ENCODE measurements around the gene CCDC27. TPM values are rescaled to one million over a fixed set of nuclear protein-coding genes. Genes with fewer than 3 reads are reported as not detected.

The CCDC27 gene
- total and polyA plus RNA-seq, 2 donors (not counting 1 experiment from before 2014, with no cell fraction given), result not detected

GRCh38 chr1:3721955-3722465, 30.2 kb upstream of the CCDC27 start:
- H3K9me3 ChIP-seq (ENCODE audit: control extremely low read depth in 1 of 3, control insufficient read depth in 2 of 3, insufficient read depth in 1 of 3, low read length in 2 of 3), result peaks cover 0 to 6% (median 0%) of the 10 kb centered on the region in 3 donors
- WGBS (ENCODE audit: insufficient coverage), result 76% methylated on average over 19 of the region's 20 CpGs
- CTCF ChIA-PET, result interaction anchor here (1.6 to 2.6 kb wide), 3 partner anchors 9 to 269 kb away, joined by 4 to 7 read pairs (median 5); no protein-coding TSS in a partner anchor
- no peaks in the 10 kb centered on the region for H3K27me3 Mint-ChIP-seq
- H3K4me1 ChIP-seq (ENCODE audit: control insufficient read depth in 2 of 2, insufficient read depth in 2 of 2, low read length in 2 of 2), result peaks cover 0 to 3% of the 10 kb centered on the region in 2 donors
- POLR2A ChIA-PET, result no interaction called here
- H3K36me3 ChIP-seq (replicated peaks in 1 of 2; ENCODE audit: control extremely low read depth in 1 of 2, control insufficient read depth in 1 of 2, extremely low read depth in 1 of 2, insufficient read depth in 2 of 2, low read length in 1 of 2), result no peaks in the 10 kb centered on the region
- H3K27ac ChIP-seq (ENCODE audit: low read length in 2 of 2), result no peak overlapping the region
- no peak for TF ChIP-seq EZH2 (IDR thresholded peaks at IDR 0.05; ENCODE audit: borderline replicate concordance, insufficient read depth, low read depth, low read length, poor library complexity, severe bottlenecking)
- TF ChIP-seq CTCF (IDR thresholded peaks at IDR 0.05), result no peak
- H3K4me3 ChIP-seq (ENCODE audit: control extremely low read depth in 1 of 5, extremely low read depth in 1 of 5, insufficient read depth in 1 of 5, low read depth in 2 of 5, low read length in 4 of 5), result no peak overlapping the region
- H3K4me3 Mint-ChIP-seq, result no peak overlapping the region
- peaks cover 2% of the 10 kb centered on the region for H3K4me1 Mint-ChIP-seq
- no peak overlapping the region for H3K27ac Mint-ChIP-seq
- no peak overlapping the region for H2AFZ ChIP-seq (ENCODE audit: insufficient read depth, low read depth, low read length, poor library complexity, severe bottlenecking)
- ATAC-seq (ENCODE audit: low read depth) (no peak), DNase-seq (no peak)
- intact Hi-C loops (cut with micrococcal nuclease), result no loop called here
- no peaks in the 10 kb centered on the region for H4K20me1 ChIP-seq (ENCODE audit: control insufficient read depth, insufficient read depth, low read length, poor library complexity, severe bottlenecking)
- H3K9me3 Mint-ChIP-seq (ENCODE audit: insufficient read depth), result no peaks in the 10 kb centered on the region
- H3K4me2 ChIP-seq (replicated peaks; ENCODE audit: low read depth, low read length, poor library complexity, severe bottlenecking), result no peak overlapping the region
- H3K27me3 ChIP-seq (replicated peaks in 1 of 4; ENCODE audit: control extremely low read depth in 1 of 4, control insufficient read depth in 3 of 4, insufficient read depth in 4 of 4, low read length in 3 of 4), result peaks cover 0 to 19% (median 2%) of the 10 kb centered on the region in 4 experiments
- no peak overlapping the region for H3K9ac ChIP-seq (ENCODE audit: low read length)
- H3K79me2 ChIP-seq (ENCODE audit: control insufficient read depth, insufficient read depth, low read length), result no peaks in the 10 kb centered on the region

DNA sequence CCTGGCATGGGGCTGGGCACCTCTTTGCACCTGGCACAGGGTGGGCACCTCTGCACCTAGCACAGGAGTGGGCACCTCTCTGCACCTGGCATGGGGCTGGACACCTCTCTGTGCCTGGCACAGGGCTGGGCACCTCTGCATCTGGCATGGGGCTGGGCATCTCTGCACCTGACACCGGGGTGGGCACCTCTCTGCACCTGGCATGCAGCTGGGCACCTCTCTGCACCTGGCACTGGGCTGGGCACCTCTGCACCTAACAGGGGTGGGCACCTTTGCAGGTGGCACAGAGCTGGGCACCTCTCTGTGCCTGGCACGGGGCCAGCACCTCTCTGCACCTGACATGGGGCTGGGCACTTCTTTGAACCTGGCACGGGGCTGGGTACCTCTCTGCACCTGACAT, 29.4 kb upstream of the CCDC27 start:
- WGBS (ENCODE audit: insufficient coverage), result 72% methylated on average over 3 of the region's 3 CpGs
- DNase-seq, result no peak
- no peak for ATAC-seq (ENCODE audit: low read depth)
- H3K27me3 ChIP-seq (replicated peaks in 1 of 4; ENCODE audit: control extremely low read depth in 1 of 4, control insufficient read depth in 3 of 4, insufficient read depth in 4 of 4, low read length in 3 of 4), result peaks cover 0 to 16% (median 0%) of the 10 kb centered on the region in 4 experiments
- ChIA-PET POLR2A (no interaction called here), CTCF (interaction anchor here (1.6 to 2.6 kb wide), 3 partner anchors 9 to 269 kb away, joined by 4 to 11 read pairs (median 7); no protein-coding TSS in a partner anchor)
- H3K36me3 ChIP-seq (replicated peaks in 1 of 2; ENCODE audit: control extremely low read depth in 1 of 2, control insufficient read depth in 1 of 2, extremely low read depth in 1 of 2, insufficient read depth in 2 of 2, low read length in 1 of 2), result no peaks in the 10 kb centered on the region
- no peaks in the 10 kb centered on the region for H3K79me2 ChIP-seq (ENCODE audit: control insufficient read depth, insufficient read depth, low read length)
- no peaks in the 10 kb centered on the region for H3K9me3 Mint-ChIP-seq (ENCODE audit: insufficient read depth)
- H3K27me3 Mint-ChIP-seq, result no peaks in the 10 kb centered on the region
- no peak overlapping the region for H3K4me2 ChIP-seq (replicated peaks; ENCODE audit: low read depth, low read length, poor library complexity, severe bottlenecking)
- peaks cover 2% of the 10 kb centered on the region for H3K4me1 Mint-ChIP-seq
- H3K4me1 ChIP-seq (ENCODE audit: control insufficient read depth in 2 of 2, insufficient read depth in 2 of 2, low read length in 2 of 2), result peaks cover 0 to 3% of the 10 kb centered on the region in 2 donors
- H3K27ac ChIP-seq (ENCODE audit: low read length in 2 of 2), result no peak overlapping the region
- H3K4me3 Mint-ChIP-seq, result no peak overlapping the region
- H4K20me1 ChIP-seq (ENCODE audit: control insufficient read depth, insufficient read depth, low read length, poor library complexity, severe bottlenecking), result no peaks in the 10 kb centered on the region
- H3K9me3 ChIP-seq (ENCODE audit: control extremely low read depth in 1 of 3, control insufficient read depth in 2 of 3, insufficient read depth in 1 of 3, low read length in 2 of 3), result peaks cover 0 to under 1% (median 0%) of the 10 kb centered on the region in 3 donors
- intact Hi-C loops (cut with micrococcal nuclease), result no loop called here
- H2AFZ ChIP-seq (ENCODE audit: insufficient read depth, low read depth, low read length, poor library complexity, severe bottlenecking), result no peak overlapping the region
- TF ChIP-seq CTCF (IDR thresholded peaks at IDR 0.05), result no peak
- TF ChIP-seq EZH2 (IDR thresholded peaks at IDR 0.05; ENCODE audit: borderline replicate concordance, insufficient read depth, low read depth, low read length, poor library complexity, severe bottlenecking), result no peak
- no peak overlapping the region for H3K27ac Mint-ChIP-seq
- no peak overlapping the region for H3K9ac ChIP-seq (ENCODE audit: low read length)
- no peak overlapping the region for H3K4me3 ChIP-seq (ENCODE audit: control extremely low read depth in 1 of 5, extremely low read depth in 1 of 5, insufficient read depth in 1 of 5, low read depth in 2 of 5, low read length in 4 of 5)
